HUES48 (cell line): ENCODE results near the gene ENO2.
"Not testable (repeated sequence)": the region's sequence is repeated elsewhere in the genome, so short reads cannot be mapped to it uniquely, and the experiment has no call there.

Source experiments
- H3K27ac ChIP-seq: one replicate; pipeline ENCODE4 v1.7.0; 2013; ENCODE audit warnings: low read depth, low read length, inconsistent platforms
- H3K27me3 ChIP-seq: 2 replicates; pipeline ENCODE4 v1.6.1; 2013; ENCODE audit warnings: mild to moderate bottlenecking, low read length; ENCODE audit not compliant: control insufficient read depth, insufficient read depth
- H3K36me3 ChIP-seq: 2 replicates; pipeline ENCODE4 v1.6.1; 2013; ENCODE audit warnings: low read length; ENCODE audit not compliant: control insufficient read depth, insufficient read depth
- H3K4me1 ChIP-seq: 2 replicates; pipeline ENCODE4 v1.6.1; 2013; ENCODE audit warnings: mild to moderate bottlenecking, low read length; ENCODE audit not compliant: control insufficient read depth, insufficient read depth
- H3K4me3 ChIP-seq: 2 replicates; pipeline ENCODE4 v1.5.1; 2013; ENCODE audit warnings: mild to moderate bottlenecking, low read depth, low read length
- H3K9ac ChIP-seq: 2 replicates; pipeline ENCODE4 v1.6.1; 2013; ENCODE audit warnings: mild to moderate bottlenecking, low read depth, low read length, moderate library complexity
- H3K9me3 ChIP-seq: 2 replicates; pipeline ENCODE4 v1.6.1; 2013; ENCODE audit warnings: low read length; ENCODE audit not compliant: control insufficient read depth, insufficient read depth

ENO2 gene

DNA sequence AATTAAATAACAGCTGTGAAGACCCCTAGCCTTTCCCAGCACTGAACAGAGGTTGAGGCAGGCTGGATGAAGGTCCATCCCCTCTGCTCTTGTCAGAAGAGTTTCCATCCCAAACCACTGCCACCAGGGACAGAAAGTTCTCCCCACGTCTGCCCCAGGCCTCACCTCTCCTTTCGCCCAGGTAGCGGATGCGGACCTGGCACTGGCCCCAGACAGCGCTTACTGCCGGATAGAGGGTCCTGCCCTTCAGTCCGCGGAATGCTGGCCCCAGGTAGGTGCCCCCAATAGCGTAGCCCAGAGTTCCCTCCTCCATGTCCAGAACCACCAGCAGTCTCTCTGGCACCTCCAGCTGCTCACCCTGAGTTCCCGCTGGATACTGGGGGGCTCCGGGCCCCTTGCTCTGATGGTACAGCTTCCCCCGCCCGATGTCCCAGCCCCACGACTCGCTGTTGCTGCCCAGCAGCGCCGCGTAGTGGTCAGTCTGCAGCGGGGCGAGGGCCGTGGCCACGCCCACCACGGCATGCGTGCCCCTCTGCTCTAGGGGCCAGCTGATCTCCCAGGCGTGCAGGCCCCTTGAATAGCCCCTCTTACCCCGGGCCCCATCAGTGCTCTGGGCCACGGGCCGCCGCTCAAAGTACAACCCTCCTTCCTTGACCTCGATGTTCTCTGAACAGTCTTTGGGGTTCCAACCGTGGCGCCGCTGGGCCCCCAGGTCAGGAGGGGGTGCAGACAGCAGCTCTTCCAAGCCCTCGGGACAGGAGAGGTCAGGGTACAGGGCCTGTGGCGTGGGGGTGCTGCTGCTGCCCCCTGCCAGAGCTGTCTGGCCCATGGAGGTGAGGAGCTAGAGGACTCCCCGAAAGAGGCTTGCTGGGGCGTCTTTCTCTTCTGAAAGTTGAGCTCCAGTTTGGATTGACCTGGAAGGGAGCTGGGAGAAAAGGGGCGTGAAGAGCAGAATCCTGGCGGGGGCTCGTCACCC is 42.0 kb upstream of the ENO2 start:
- Histone ChIP-seq H3K4me1 (peaks cover 31% of the 10 kb centered on the region), H3K9me3 (no peaks in the 10 kb centered on the region), H3K36me3 (peaks cover 30% of the 10 kb centered on the region), H3K27me3 (no peaks in the 10 kb centered on the region), H3K4me3 (peak overlapping the region; percentile 96), H3K9ac (peak overlapping the region; percentile 72), H3K27ac (peak overlapping the region; percentile 85)

DNA sequence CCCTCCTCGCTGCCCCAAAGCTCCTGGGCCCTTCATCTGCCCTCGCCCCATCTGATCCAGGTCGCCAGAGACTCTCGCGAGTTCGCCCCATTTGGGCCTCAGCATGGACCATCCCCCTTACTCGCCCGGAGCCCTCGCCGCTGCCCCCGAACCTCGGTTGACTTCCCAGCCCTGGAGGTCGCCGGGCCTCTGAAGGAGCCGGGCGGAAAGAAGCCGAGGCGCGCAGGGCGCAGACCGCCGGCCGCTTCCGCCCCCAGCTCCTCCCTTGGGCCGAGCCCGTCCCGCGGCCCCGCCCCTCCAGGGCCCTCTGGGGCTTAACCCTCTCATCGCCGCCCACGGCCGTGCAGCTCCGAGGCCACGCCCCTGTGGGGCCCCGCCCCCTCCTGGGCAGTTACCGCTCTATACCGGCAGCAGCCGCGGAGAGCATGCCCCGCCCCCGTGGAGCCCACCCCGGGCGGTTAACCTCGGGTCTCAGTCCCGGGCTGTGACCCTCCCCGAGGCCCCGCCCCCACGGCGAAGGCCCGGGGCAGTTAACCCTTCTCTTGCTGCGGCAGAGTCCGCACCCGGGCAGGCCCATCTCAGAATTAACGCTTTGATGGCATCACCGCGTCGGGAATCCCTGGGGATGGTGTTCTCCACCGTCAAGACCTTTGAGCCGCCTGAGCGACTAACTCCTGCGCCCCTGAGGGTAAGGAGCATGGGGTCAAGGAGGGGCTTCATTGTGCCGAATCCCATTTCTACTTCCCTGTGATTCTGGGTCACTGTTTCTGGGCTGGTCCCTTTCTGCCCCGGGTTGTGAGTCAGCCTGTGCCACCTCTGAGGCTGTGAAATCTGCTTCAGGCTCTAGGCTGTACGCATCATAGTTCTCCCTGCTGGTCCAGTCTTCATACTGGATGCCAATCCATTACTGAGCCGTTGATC is 41.0 kb upstream of the ENO2 start, which contains the start of gene SPSB2:
SPSB2 (minus strand) TSS at position 210 of the 921 bp plus-strand sequence. CDS start 402 bp downstream, outside the sequence.
- peak within 1 kb of the TSS; percentile 72 for H3K9ac ChIP-seq
- H3K27ac ChIP-seq: peak within 1 kb of the TSS; percentile 85
- H3K4me1 ChIP-seq: peaks cover 31% of the 10 kb centered on the region
- no peaks in the 10 kb centered on the region for H3K9me3 ChIP-seq
- peak within 1 kb of the TSS; percentile 96 for H3K4me3 ChIP-seq
- H3K36me3 ChIP-seq: peaks cover 30% of the 10 kb centered on the region
- no peaks in the 10 kb centered on the region for H3K27me3 ChIP-seq

DNA sequence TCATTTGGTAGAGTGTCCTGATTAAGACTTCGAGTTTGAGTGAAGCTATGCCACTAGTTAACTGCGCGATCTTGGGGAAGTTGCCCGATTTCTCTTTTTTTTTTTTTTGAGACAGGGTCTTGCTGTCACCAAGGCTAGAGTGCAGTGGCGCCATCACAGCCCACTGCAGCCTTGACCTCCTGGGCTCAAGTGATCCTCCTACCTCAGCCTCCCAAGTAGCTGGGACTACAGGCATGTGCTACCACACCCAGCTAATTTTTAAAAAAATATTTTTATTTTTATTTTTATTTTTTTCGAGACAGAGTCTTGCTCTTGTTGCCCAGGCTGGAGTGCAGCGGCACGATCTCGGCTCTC is 40.4 kb upstream of the ENO2 start:
- Histone ChIP-seq H3K4me3 (peak overlapping the region; percentile 86), H3K27ac (peak overlapping the region; percentile 83), H3K4me1 (peaks cover 28% of the 10 kb centered on the region), H3K9ac (peak overlapping the region; percentile 66), H3K36me3 (peaks cover 27% of the 10 kb centered on the region)
- not testable (repeated sequence) for H3K9me3 ChIP-seq, H3K27me3 ChIP-seq

DNA sequence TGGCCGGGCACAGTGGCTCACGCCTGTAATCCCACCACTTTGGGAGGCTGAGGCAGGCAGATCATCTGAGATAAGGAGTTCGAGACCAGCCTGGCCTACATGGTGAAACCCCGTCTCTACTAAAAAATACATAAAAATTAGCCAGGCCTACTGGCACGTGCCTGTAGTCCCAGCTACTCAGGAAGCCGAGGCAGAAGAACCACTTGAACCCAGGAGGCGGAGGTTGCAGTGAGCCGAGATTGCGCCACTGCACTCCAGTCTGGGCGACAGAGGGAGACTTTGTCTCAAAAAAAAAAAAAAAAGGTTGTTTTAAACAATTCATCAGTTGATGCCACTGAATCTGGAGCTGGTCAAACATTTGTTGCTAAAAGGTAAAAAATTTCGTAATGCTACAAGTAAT is 34.6 kb upstream of the ENO2 start:
- H3K27me3 ChIP-seq, H3K4me1 ChIP-seq, H3K4me3 ChIP-seq, H3K27ac ChIP-seq, H3K9me3 ChIP-seq, H3K9ac ChIP-seq: not testable (repeated sequence)
- peaks cover 24% of the 10 kb centered on the region for H3K36me3 ChIP-seq

DNA sequence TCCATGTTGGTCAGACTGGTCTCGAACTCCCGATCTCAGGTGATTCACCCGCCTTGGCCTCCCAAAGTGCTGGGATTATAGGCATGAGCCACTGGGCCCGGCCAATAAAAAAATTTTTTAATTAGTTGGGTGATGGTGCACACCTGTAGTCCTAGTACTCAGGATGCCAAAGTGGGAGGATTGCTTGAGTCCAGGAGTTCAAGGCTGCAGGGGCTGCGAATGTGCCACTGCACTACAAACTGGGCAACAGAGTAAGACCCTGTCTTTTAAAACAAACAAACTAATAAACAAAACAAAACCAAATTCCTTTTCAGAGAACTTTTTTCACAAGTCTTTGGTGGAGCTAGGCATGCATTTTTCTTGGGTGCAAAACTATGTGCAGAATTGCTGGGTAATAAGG is 31.1 kb upstream of the ENO2 start:
- Histone ChIP-seq H3K9me3 (no peaks in the 10 kb centered on the region), H3K4me3 (no peak overlapping the region), H3K36me3 (peaks cover 21% of the 10 kb centered on the region), H3K9ac (no peak overlapping the region), H3K27me3 (no peaks in the 10 kb centered on the region), H3K4me1 (peaks cover 20% of the 10 kb centered on the region), H3K27ac (no peak overlapping the region)

DNA sequence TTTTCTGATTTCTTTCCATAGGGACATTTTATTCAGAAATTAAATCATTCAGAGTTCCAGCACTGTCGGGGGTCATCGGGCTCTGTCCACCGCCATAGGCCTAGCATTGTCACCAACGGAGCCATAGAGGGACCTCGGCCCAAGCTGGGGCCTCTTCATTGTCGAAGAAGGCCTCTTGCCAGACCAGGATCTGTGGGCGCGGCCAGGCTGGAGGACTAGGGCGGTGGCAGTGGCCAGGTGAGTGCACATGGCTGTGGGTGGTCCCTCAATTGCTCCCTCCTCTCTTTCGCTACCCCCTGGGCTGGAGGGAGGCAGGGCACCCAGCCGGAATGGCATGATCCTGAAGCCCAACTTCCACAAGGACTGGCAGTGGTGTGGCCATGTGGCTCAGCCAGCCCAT is 30.7 kb upstream of the ENO2 start:
- Histone ChIP-seq H3K4me1 (peaks cover 24% of the 10 kb centered on the region), H3K4me3 (no peak overlapping the region), H3K27me3 (no peaks in the 10 kb centered on the region), H3K36me3 (peaks cover 21% of the 10 kb centered on the region), H3K27ac (no peak overlapping the region), H3K9ac (no peak overlapping the region), H3K9me3 (no peaks in the 10 kb centered on the region)

DNA sequence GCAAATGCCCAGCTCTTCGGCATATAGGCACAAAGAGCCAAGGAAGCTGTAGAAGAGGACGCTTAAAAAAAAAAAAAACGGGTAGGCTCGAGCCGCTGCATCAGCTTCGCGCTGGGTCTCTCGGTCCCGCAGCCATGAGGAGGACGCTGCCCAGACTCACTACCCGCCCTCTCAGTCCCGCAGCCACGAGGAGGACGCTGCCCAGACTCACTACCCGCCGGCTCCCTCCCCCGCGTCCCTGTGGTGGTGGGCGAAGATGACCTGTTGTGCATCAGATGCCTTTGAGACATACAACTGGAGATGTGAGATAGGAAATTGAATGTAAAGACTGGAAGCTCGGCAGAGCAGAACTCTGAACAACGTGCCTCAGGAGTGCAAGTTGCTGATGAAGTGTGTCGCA is 29.8 kb upstream of the ENO2 start:
- no peaks in the 10 kb centered on the region for H3K27me3 ChIP-seq
- H3K27ac ChIP-seq: peak overlapping the region; percentile 84
- H3K4me3 ChIP-seq: no peak overlapping the region
- no peak overlapping the region for H3K9ac ChIP-seq
- H3K36me3 ChIP-seq: peaks cover 21% of the 10 kb centered on the region
- peaks cover 24% of the 10 kb centered on the region for H3K4me1 ChIP-seq
- H3K9me3 ChIP-seq: no peaks in the 10 kb centered on the region

DNA sequence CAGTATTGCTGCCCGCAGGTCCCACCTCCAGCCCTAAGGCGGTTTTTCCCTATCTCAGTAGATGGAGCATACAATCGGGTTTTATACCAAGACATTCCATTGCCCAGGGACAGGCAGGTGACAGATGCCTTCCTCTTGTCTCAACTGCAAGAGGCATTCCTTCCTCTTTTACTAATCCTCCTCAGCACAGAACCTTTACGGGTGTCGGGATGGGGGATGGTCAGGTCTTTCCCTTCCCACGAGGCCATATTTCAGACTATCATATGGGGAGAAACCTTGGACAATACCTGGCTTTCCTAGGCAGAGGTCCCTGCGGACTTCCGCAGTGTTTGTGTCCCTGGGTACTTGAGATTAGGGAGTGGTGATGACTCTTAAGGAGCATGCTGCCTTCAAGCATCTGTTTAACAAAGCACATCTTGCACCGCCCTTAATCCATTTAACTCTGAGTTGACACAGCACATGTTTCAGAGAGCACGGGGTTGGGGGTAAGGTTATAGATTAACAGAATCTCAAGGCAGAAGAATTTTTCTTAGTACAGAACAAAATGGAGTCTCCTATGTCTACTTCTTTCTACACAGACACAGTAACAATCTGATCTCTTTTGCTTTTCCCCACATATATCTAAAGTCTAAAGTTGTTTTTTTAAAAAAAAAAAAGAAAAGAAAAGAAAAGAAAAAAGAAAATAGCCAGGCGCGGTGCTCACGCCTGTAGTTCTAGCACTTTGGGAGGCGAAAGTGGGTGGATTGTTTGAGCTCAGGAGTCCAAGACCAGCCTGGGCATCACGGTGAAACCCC is 28.0 kb upstream of the ENO2 start:
- not testable (repeated sequence) for H3K9ac ChIP-seq, H3K4me3 ChIP-seq, H3K27me3 ChIP-seq, H3K9me3 ChIP-seq
- Histone ChIP-seq H3K4me1 (peaks cover 31% of the 10 kb centered on the region), H3K36me3 (peaks cover 21% of the 10 kb centered on the region), H3K27ac (peak overlapping the region; percentile 84)

DNA sequence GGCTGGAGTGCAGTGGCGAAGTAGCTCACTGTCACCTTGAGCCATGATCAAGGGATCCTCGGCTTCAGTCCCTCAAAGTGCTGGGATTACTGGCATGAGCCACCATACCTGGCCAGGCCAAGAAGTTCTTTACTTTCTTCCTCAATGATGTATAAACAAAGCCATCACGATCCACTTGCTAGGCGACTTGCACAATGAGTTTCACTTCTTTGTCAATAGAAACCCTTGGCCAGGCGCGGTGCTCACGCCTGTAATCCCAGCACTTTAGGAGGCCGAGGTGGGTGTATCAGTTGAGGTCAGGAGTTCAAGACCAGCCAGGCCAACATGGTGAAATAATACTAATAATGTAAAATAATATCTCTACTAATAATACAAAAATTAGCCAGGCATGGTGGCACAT is 26.9 kb upstream of the ENO2 start:
- no peaks in the 10 kb centered on the region for H3K27me3 ChIP-seq
- peak overlapping the region; percentile 6 for H3K27ac ChIP-seq
- H3K4me3 ChIP-seq: no peak overlapping the region
- peaks cover 31% of the 10 kb centered on the region for H3K4me1 ChIP-seq
- H3K9ac ChIP-seq: no peak overlapping the region
- H3K9me3 ChIP-seq: no peaks in the 10 kb centered on the region
- peaks cover 21% of the 10 kb centered on the region for H3K36me3 ChIP-seq

DNA sequence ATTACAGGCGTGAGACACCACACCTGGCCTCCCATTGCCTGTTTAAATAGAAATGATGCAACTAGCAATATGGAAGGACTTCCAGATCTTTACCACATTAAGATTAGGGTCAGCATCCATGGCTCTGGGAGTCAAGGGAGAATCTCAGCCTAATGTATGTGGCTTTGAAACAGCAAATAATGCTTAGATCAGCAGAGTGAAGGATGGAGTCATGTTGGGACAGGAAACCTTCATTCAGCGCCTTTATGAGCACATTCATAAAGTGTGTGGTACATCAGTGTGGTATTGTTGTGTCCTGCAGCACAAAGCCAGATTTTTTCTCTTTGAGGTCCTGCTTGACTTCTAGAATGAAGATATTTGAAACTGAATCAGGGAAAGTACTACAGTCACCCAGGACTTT is 26.0 kb upstream of the ENO2 start:
- H3K9ac ChIP-seq: no peak overlapping the region
- peaks cover 16% of the 10 kb centered on the region for H3K36me3 ChIP-seq
- H3K9me3 ChIP-seq: no peaks in the 10 kb centered on the region
- no peaks in the 10 kb centered on the region for H3K27me3 ChIP-seq
- no peak overlapping the region for H3K4me3 ChIP-seq
- peaks cover 31% of the 10 kb centered on the region for H3K4me1 ChIP-seq
- H3K27ac ChIP-seq: no peak overlapping the region
